GM12878 (cell line): ENCODE measurements around the gene ARRDC5. TPM values are rescaled to one million over a fixed set of nuclear protein-coding genes. Genes with fewer than 3 reads are reported as not detected.
"Not testable (repeated sequence)": the region's sequence is repeated elsewhere in the genome, so short reads cannot be mapped to it uniquely, and the experiment has no call there.

Experiments
- ATAC-seq: fragments of 200-7000 bp; cut with Tn5 transposase; 3 replicates; pipeline ENCODE4 v1.9.1; 2020; ENCODE audit warnings: mild to moderate bottlenecking, moderate library complexity
- BruUV-seq: library from RNA; stranded (reverse); fragments of 400-500 nt; replicated peaks from 2 replicates; lab custom pipeline; 2021; lab: Mats Ljungman, UMichigan
- CTCF ChIA-PET: fragments of 300-600 bp; sonication (Branson Sonifier 250); formaldehyde crosslinking; extraction: SDS; loops from one replicate; lab custom pipeline; 2021; ENCODE audit warnings: inconsistent platforms; lab: Yijun Ruan, JAX
- POLR2A ChIA-PET: fragments of 350-600 bp; formaldehyde crosslinking; extraction: SDS; loops from one replicate; lab custom pipeline; 2021; ENCODE audit warnings: inconsistent platforms; lab: Charles Lee
- RAD21 ChIA-PET: fragments of 300-600 bp; sonication (Branson Sonifier 250); formaldehyde crosslinking; loops from one replicate; lab custom pipeline; 2023; ENCODE audit warnings: antibody characterized with exemption; ENCODE audit not compliant: unreplicated experiment; lab: Charles Lee
- SMC1A ChIA-PET: fragments of 300-600 bp; sonication (Branson Sonifier 250); formaldehyde crosslinking; loops from one replicate; lab custom pipeline; 2023; ENCODE audit not compliant: unreplicated experiment, uncharacterized antibody; lab: Charles Lee
- DNase-seq: peaks from one replicate; pipeline ENCODE4 v3.0.0-alpha.2; 2011; ENCODE audit warnings: low read depth, low spot score
- FAIRE-seq: peaks from 3 replicates; lab custom pipeline; 2011; peaks lifted over from hg19 to GRCh38; lab: Jason Lieb, UNC
- H2AFZ ChIP-seq: 2 replicates; pipeline ENCODE4 v1.6.0; 2011; ENCODE audit warnings: low read depth, low read length, control low read depth; ENCODE audit not compliant: control insufficient read depth
- H3K27ac ChIP-seq: 2 replicates; pipeline ENCODE4 v1.5.1; 2011; ENCODE audit warnings: control low read depth; ENCODE audit not compliant: control insufficient read depth, insufficient read depth
- H3K27me3 ChIP-seq, 2 experiments: replicated peaks in 1 of 2; 2 replicates each; pipeline versions ENCODE4 v1.6.0 to v1.6.1; 2011; ENCODE audit warnings: low read length in 1 of 2; ENCODE audit not compliant: control insufficient read depth in 2 of 2, insufficient read depth in 2 of 2
- H3K36me3 ChIP-seq, 2 experiments: 2 replicates each; pipeline ENCODE4 v1.5.1; 2011; ENCODE audit warnings: low read length in 1 of 2; ENCODE audit not compliant: control insufficient read depth in 2 of 2, insufficient read depth in 2 of 2
- H3K4me1 ChIP-seq: 2 replicates; pipeline ENCODE4 v1.6.1; 2011; ENCODE audit warnings: mild to moderate bottlenecking, low read length, moderate library complexity, mixed read lengths; ENCODE audit not compliant: control insufficient read depth, insufficient read depth
- H3K4me2 ChIP-seq: 2 replicates; pipeline ENCODE4 v1.6.0; 2011; ENCODE audit warnings: control low read depth; ENCODE audit not compliant: control insufficient read depth, insufficient read depth
- H3K4me3 ChIP-seq: fragments of 200-600 bp; sonication (generic); 2 replicates; pipeline ENCODE4 v1.5.1; 2016
- H3K79me2 ChIP-seq: 2 replicates; pipeline ENCODE4 v1.6.0; 2011; ENCODE audit warnings: low read length; ENCODE audit not compliant: control insufficient read depth, insufficient read depth
- H3K9ac ChIP-seq: 2 replicates; pipeline ENCODE4 v1.8.0; 2011; ENCODE audit warnings: low read length, control low read depth, mixed read lengths; ENCODE audit not compliant: control insufficient read depth, insufficient read depth
- H3K9me3 ChIP-seq: replicated peaks from 3 replicates; pipeline ENCODE4 v1.5.1; 2011; ENCODE audit warnings: mild to moderate bottlenecking, low read length; ENCODE audit not compliant: control insufficient read depth, insufficient read depth
- H4K20me1 ChIP-seq: 2 replicates; pipeline ENCODE4 v1.6.0; 2011; ENCODE audit not compliant: control insufficient read depth, insufficient read depth
- PRDM15 ChIP-seq: fragments of 450-650 bp; formaldehyde crosslinking; IDR thresholded peaks from 2 replicates; pipeline ENCODE4 v1.4.0; 2020; ENCODE audit warnings: mild to moderate bottlenecking, moderate library complexity
- ZZZ3 ChIP-seq: IDR thresholded peaks from 2 replicates; pipeline ENCODE4 v1.6.1; 2011; ENCODE audit warnings: low read depth; ENCODE audit not compliant: control insufficient read depth, insufficient read length
- WGBS: methylation state at CpG from one replicate; pipeline ENCODE4 v1.1.6; 2016; ENCODE audit warnings: low lambda C conversion rate; ENCODE audit not compliant: insufficient replicate concordance, insufficient coverage; ENCODE audit errors: missing lambda C conversion rate; 5-methylcytosine and 5-hydroxymethylcytosine counted together
- in situ Hi-C: fragments of 300-500 bp; cut with MboI; formaldehyde crosslinking; loops from 9 replicates; pipeline ENCODE4 v1.14.3; 2018; ENCODE audit warnings: mixed read lengths
- intact Hi-C: fragments of 100-400 bp; cut with micrococcal nuclease; formaldehyde crosslinking; loops from one replicate; pipeline ENCODE4 v1.14.2; 2022; ENCODE audit not compliant: unreplicated experiment
- polyA plus RNA-seq, 11 experiments: library from polyadenylated mRNA; depleted of rRNA in 4 of 11; unstranded in 6 of 11; stranded (reverse) in 5 of 11; fragments of >200 nt; fragmentation: Nextera tagmentation in 4 of 11; fragmentation: Illumina TruSeq in 1 of 11; extraction: Ambion mirVana in 4 of 11; extraction: Trizol in 1 of 11; gene quantifications; 1 replicate in 1 of 11; 2 replicates in 10 of 11; pipeline versions ENCODE4 v1.2.1 to v1.2.3, GENCODE V29; 2011 to 2016; ENCODE audit warnings: inconsistent platforms in 2 of 11, missing spikeins in 2 of 11, low read depth in 1 of 11
- total RNA-seq, 4 experiments: library from RNA; depleted of rRNA in 3 of 4; stranded (reverse); fragments of >200 nt in 3 of 4; fragmentation: Illumina TruSeq in 1 of 4; extraction: Trizol in 1 of 4; gene quantifications; 2 replicates each; pipeline versions ENCODE4 v1.2.1 to v1.2.3, GENCODE V29; 2013 to 2021

Gene ARRDC5
- total and polyA plus RNA-seq, 10 of the 15 experiments (the other 5 are each of a cell fraction or from before 2014, with no cell fraction given), result 0.03 to 0.38 (median 0.12) TPM; not detected in 2

- Histone ChIP-seq H3K79me2 (peaks cover 7% of the 10 kb centered on the region), H3K27me3 (no peaks in the 10 kb centered on the region), H3K4me3 (no peak overlapping the region), H3K9ac (no peak overlapping the region), H2AFZ (no peak overlapping the region), H4K20me1 (no peaks in the 10 kb centered on the region), H3K36me3 (peaks cover 10 to 12% of the 10 kb centered on the region in 2 experiments), H3K27ac (no peak overlapping the region), H3K4me2 (no peak overlapping the region), H3K4me1 (peaks cover 19% of the 10 kb centered on the region), H3K9me3 (no peaks in the 10 kb centered on the region)
- WGBS, result 91% methylated on average over 10 of the region's 11 CpGs
- in situ Hi-C loops (no loop called here), intact Hi-C loops (loop anchor here (10.0 kb wide), 1 partner anchor 105 kb away; the partner anchor contains the start of gene KDM4B)
- POLR2A ChIA-PET, result no interaction called here
- FAIRE-seq (no peak), ATAC-seq (no peak), DNase-seq (no peak)
- no TSS peak for BruUV-seq
- SMC1A ChIA-PET, result interaction anchor here (0.6 kb wide), 1 partner anchor 59 kb away, joined by 5 read pairs; no protein-coding TSS in a partner anchor
- CTCF ChIA-PET, result interaction anchor here (0.7 to 1.0 kb wide), 3 partner anchors 11 to 49 kb away, joined by 3 to 6 read pairs (median 4); no protein-coding TSS in a partner anchor
- no peak for TF ChIP-seq ZZZ3
- no peak for TF ChIP-seq PRDM15 (CRISPR knock-in tag)
- RAD21 ChIA-PET, result no interaction called here
These were observed 43.0 kb downstream of the ARRDC5 start for GRCh38 chr19:4859697-4860096.

- H3K79me2 ChIP-seq, H3K27ac ChIP-seq, H3K9me3 ChIP-seq, H3K4me2 ChIP-seq, ATAC-seq, H4K20me1 ChIP-seq, H3K27me3 ChIP-seq, H2AFZ ChIP-seq, H3K4me1 ChIP-seq, BruUV-seq, H3K4me3 ChIP-seq, in situ Hi-C loops, DNase-seq, RAD21 ChIA-PET, FAIRE-seq, H3K9ac ChIP-seq, intact Hi-C loops: not testable (repeated sequence)
- ChIA-PET CTCF (interaction anchor here (0.7 to 10.7 kb wide), 4 partner anchors 9 to 55 kb away, joined by 3 to 346 read pairs (median 6); no protein-coding TSS in a partner anchor), SMC1A (interaction anchor here (13.9 kb wide), 1 partner anchor 45 kb away, joined by 176 read pairs; no protein-coding TSS in a partner anchor), POLR2A (interaction anchor here (0.6 kb wide), 1 partner anchor 88 kb away, joined by 3 read pairs; no protein-coding TSS in a partner anchor)
- 97% methylated on average over 12 of the region's 12 CpGs for WGBS
- peaks cover 10 to 12% of the 10 kb centered on the region in 2 experiments; a peak in 3 of 4 replicates for H3K36me3 ChIP-seq
These were observed 46.2 kb downstream of the ARRDC5 start for GRCh38 chr19:4856468-4856867.

- ChIA-PET RAD21 (interaction anchor here (1.3 to 7.6 kb wide), 2 partner anchors 42 to 177 kb away, joined by 4 to 158 read pairs; no protein-coding TSS in a partner anchor), POLR2A (interaction anchor here (0.6 to 1.1 kb wide), 6 partner anchors 9 to 1118 kb away, joined by 3 to 6 read pairs (median 4); no protein-coding TSS in a partner anchor)
- WGBS, result 86% methylated on average over 8 of the region's 8 CpGs
These were observed 49.2 kb downstream of the ARRDC5 start for GRCh38 chr19:4853506-4853905.

More at GRCh38 chr19:4853506-4853905, 49.2 kb downstream of the ARRDC5 start:
- H3K79me2 ChIP-seq, H3K9ac ChIP-seq, H3K4me3 ChIP-seq, H2AFZ ChIP-seq, H3K27ac ChIP-seq, BruUV-seq, H4K20me1 ChIP-seq, H3K36me3 ChIP-seq, H3K4me2 ChIP-seq, DNase-seq, H3K27me3 ChIP-seq, intact Hi-C loops, FAIRE-seq, H3K9me3 ChIP-seq, ATAC-seq: not testable (repeated sequence)
- in situ Hi-C loops, result loop anchor here (5.0 kb wide), 1 partner anchor 46 kb away; no protein-coding TSS in a partner anchor
- ChIA-PET SMC1A (interaction anchor here (0.8 to 13.9 kb wide), 4 partner anchors 9 to 58 kb away, joined by 3 to 176 read pairs (median 14); no protein-coding TSS in a partner anchor), CTCF (interaction anchor here (1.4 to 10.7 kb wide), 3 partner anchors 11 to 58 kb away, joined by 6 to 346 read pairs (median 7); no protein-coding TSS in a partner anchor)
- H3K4me1 ChIP-seq, result peaks cover 28% of the 10 kb centered on the region
